Measurements from ENCODE around the gene ASTN1. TPM values are rescaled to one million over a fixed set of nuclear protein-coding genes. Genes with fewer than 3 reads are reported as not detected.

Gene ASTN1
- total RNA-seq, 1 donor, result under 0.01 TPM

DNA sequence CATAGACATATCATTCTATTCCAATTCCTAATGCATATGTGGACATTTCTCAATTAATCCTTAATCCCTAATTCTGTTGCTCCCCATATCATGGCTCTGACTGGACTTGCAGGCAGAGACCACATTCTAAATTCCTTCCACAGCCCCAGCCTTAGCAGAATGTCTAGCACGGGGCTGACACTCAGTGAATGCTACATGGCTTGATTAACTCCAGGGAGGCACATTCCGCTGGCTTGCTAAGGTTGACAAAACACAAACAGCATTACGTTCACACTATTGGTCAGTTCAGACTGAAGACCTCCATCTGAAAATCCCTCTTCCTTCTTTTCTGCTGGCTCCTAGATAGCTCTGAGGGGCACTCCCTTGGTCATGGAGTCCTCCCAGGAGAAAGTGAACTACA lies 119.4 kb downstream of the ASTN1 start:
- DNase-seq (ENCODE audit: low read depth in 2 of 3, low spot score in 2 of 3), result no peak

DNA sequence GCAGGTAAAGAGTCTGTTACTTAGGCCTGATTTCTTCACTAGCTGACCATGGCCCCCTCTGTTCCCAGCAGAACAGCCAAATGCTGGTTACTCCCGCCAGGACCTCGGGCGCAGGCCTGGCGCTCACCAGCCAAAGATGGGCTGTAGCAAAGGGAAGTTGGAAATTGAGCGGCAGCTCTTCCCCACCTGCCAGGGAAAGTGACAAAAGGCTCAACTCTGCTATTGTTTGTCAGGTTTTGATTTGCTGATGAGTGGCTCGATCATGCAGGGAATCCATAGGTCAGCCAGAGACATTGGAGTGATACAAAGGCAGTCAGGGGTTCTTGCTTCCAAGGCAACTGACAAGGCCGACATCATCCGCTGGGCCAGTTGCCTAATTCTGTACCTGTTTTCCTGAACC lies 120.1 kb downstream of the ASTN1 start:
- DNase-seq (ENCODE audit: low read depth in 2 of 3, low spot score in 2 of 3), result no peak

DNA sequence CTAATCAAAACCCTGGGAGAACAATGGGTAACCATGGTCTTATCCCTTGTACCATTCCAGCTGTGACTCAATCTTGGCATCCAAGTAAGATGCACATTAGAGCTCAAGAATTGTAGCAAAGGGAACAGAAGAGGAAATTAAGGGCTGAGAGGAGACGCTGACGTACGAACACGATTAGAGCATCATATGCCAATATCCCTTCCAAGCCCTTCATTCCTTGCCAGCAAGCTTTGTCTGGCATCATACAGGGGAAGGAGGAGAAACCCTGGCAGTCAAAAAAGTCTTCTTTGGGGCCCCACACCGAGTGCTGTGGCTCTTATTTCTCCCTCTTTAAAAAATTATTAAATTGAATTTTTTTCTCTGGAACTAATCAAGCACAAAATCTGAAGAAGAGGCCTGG lies 120.9 kb downstream of the ASTN1 start:
- no peak for DNase-seq (ENCODE audit: low read depth in 2 of 3, low spot score in 2 of 3)

GRCh38 chr1:177035586-177035985 lies 128.9 kb downstream of the ASTN1 start:
- DNase-seq (ENCODE audit: low read depth in 2 of 3, low spot score in 2 of 3), result no peak

GRCh38 chr1:177033628-177034027 lies 130.9 kb downstream of the ASTN1 start:
- DNase-seq (ENCODE audit: low read depth in 2 of 3, low spot score in 2 of 3), result no peak

DNA sequence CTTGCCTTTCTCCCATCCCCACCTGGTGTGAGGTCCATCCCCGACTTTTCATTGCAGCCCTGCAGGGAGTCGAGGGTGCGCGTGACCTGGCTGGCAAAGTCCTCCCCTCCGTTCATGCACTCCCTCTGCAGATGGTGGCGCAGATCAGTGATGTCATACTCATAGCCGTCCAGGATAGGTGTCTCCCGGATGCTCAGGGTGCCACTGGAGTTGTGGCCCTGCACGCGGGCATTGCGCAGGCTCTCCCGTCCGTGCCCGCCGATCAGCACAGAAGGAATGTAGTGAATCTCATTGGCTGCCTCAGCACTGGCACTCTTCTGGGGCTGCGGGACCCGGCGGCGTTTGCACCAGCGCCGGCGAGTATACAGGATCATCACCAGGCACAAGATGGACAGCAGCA lies 132.1 kb downstream of the ASTN1 start:
- DNase-seq (ENCODE audit: low read depth in 2 of 3, low spot score in 2 of 3), result no peak

DNA sequence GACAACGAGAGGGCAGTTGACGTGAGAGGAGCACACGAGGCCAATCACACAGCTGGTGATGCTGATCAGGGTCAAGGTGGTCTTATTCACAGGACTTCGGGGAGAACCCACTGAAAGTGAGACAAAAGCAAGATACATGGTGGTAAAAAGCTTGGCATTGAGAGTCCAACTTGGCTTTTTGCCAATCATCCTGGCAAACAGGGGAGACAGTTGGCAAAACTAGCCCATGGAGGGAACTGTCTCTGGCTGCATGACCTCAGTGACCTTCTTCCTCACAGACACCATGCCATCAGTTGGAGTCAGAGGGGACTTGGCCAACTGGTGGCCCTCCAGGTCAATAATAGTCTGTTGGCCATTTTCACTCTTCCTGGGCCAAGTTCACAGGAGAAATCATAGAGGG lies 139.9 kb downstream of the ASTN1 start:
- no peak for DNase-seq (ENCODE audit: low read depth in 2 of 3, low spot score in 2 of 3)

DNA sequence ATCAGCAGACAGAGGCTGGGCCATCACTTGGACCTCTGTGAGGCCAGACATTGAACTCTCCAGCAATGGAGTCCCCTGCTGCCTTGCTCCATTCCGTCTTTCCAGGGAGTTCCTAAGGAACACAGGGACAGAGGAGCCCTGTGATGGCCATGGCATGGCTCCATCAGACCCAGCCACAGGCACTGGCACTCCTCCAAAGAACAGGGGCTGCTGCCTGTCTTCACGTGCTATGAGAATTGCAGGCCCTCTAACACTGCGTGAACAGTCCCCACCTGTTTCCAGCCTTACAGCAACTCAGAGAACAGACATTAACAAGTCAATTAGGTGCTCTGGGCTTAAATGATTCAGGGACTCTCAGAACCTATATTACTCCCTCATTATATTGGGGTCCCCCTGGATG lies 140.8 kb downstream of the ASTN1 start:
- no peak for DNase-seq (ENCODE audit: low read depth in 2 of 3, low spot score in 2 of 3)

- DNase-seq (ENCODE audit: low read depth in 2 of 3, low spot score in 2 of 3), result no peak
These were observed 141.3 kb downstream of the ASTN1 start for GRCh38 chr1:177023249-177023648.

DNA sequence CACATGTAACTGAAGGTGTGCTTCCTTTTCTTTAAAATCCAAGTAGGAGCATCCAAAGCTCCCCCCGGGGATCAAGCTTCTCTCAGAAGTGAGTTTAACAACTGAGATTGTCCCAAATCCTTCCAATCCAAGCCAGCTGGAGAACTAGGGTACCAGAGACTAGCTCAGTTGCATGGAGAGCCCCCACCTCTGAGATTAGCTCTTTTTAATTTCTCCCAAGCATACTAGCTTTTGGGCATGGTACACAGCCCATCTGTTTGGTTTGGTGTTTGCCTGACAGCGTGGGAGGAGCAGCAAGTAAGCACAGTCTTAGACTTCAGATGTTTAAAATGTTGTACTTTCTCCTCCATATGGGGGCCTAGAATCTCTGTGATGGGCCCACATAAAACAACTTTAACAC lies 142.8 kb downstream of the ASTN1 start:
- no peak for DNase-seq (ENCODE audit: low read depth in 2 of 3, low spot score in 2 of 3)

GRCh38 chr1:177020851-177021589 lies 143.5 kb downstream of the ASTN1 start:
- no peak for DNase-seq (ENCODE audit: low read depth in 2 of 3, low spot score in 2 of 3)

DNA sequence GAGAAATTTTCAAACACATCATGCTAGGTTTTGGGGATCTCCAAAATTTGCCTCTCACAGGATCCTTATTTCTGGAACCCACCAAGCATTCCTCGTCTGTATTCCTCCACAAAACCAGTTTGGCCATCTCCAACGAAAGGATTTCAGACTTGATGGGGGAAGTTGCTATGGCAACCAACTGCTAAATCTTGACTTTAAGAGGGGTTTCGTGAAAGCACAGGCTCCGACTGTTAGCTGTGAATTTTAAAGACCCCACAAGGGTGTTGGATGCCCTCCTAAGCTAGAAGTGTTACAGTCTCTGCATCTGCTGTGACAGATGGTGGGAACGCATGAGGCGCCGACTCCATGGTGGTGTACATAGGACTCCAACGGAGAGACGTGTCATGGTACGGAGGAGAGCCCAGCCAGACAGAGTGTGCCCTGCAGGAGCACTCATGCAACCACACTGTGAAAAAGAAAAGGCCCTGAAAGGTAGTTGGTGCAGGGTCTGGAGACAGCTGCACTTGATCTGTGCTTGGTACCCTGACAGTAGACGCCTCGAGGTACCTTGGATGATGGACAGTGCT lies 147.1 kb downstream of the ASTN1 start:
- no peak for DNase-seq (ENCODE audit: low read depth in 2 of 3, low spot score in 2 of 3)

DNA sequence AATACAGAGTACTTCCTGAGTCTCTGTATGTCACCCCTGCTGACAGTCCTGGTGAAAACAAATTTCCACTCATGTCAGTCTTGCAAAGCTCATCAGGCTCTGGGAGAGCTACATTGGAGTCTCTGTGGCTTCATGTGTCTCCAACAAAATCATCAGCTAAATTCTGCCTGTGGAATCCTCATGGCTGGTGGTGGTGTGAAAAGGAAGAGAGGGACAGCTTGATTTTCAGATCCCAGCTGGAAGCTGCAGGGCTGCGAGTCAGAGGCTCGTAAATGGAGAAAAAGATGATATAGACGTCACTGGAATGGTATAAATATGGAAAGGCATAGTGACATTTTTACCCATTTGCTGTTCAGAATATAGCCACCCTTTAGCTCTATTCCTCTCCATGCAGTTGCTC lies 150.2 kb downstream of the ASTN1 start:
- DNase-seq (ENCODE audit: low read depth in 2 of 3, low spot score in 2 of 3), result no peak

GRCh38 chr1:177012342-177012925 lies 152.1 kb downstream of the ASTN1 start:
- DNase-seq (ENCODE audit: low read depth in 2 of 3, low spot score in 2 of 3), result no peak

DNA sequence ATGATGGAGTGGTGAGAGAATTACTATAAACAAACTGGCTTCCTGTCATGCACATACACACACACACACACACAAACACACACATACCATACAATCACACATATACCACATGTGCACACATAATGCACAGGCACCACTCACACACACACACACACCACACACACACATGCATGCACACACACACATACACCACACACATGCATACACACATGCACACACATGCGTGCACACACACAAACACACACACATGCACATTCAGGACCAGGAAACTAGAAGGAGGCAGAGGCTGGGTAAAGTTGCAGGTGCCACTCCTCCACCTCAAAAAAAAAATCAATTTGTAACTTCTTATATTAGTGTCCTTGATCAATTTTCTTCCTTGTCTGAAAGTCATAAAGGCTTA lies 153.0 kb downstream of the ASTN1 start:
- no peak for DNase-seq (ENCODE audit: low read depth in 2 of 3, low spot score in 2 of 3)

DNA sequence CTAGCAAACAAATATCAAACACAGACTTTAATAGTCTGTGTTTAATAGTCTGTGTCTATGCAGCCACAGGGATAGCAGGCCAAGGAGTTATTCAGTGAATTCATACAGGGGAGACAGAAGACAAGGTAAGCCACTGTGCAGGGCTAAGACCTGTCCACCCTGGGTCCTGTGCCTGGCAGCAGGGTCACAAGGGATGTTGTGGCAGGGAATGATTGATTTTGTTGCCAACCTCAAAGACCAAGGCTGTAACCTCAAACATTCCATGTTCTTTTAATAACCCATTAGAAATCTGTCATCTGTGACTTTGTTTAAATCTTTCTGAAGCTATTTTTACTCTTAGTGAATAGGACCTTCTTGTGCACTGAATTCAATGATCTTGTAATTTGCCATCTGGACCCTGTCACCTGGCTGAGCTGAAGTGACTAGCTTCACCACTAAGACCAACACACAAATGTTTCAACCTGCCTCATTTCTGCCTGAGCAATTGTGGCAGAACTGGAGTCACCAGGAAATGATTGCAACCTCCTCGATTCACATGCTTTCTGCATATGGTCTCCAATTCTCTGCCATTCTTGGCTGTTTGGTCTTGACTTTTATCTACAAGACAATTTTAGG lies 154.2 kb downstream of the ASTN1 start:
- no peak for DNase-seq (ENCODE audit: low read depth in 2 of 3, low spot score in 2 of 3)

DNA sequence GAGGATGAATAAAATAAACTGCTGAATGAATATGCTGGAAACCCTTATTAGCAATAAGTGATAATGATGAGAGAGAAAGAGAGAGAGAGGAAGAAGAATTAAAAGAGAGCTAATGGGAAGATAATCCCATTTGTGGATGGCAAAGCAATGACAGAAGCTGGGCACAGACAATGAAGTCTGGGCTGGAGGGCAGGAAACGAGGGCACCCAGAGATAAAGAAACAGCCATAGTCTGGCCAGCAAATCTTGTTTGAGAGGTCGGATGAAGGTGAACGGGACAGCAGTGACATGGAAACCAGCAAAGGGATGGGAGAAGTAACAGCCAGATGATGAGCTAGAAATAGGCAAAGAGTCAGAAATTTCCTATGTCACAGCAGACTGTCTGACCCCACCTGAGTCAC lies 155.9 kb downstream of the ASTN1 start:
- DNase-seq (ENCODE audit: low read depth in 2 of 3, low spot score in 2 of 3), result no peak

- no peak for DNase-seq (ENCODE audit: low read depth in 2 of 3, low spot score in 2 of 3)
These were observed 156.9 kb downstream of the ASTN1 start for GRCh38 chr1:177007437-177008161.

- no peak for DNase-seq (ENCODE audit: low read depth in 2 of 3, low spot score in 2 of 3)
These were observed 161.6 kb downstream of the ASTN1 start for GRCh38 chr1:177002891-177003290.

- no peak for DNase-seq (ENCODE audit: low read depth in 2 of 3, low spot score in 2 of 3)
These were observed 163.0 kb downstream of the ASTN1 start for GRCh38 chr1:177001556-177001955.

DNA sequence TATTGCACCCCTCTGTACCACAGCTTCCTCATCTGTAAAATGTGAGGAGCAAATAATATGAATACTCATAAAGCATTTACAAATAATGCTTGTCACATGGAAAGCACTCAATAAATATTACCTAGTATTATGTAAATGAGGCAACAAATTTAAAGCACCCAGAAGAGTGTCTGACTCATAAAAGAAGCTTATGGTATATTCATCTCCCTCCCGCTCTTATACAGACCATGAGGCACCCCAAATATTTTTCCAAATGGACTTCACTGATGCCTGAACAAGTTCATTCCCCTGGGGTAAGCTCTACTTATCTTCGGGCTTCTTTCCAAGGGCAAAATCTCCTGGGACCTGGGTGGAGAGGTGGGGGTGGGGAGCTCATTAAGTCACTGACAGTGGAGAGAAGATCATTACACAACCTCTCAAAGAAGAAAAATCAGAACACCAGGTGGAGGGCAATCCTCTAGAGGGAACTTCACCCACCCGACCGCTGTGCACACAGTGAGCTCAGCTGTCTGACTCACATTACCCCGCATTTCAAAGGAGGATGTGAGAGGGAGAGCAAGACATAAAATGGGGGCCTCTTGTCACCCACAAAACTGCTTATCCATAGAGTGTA lies 166.2 kb downstream of the ASTN1 start:
- DNase-seq (ENCODE audit: low read depth in 2 of 3, low spot score in 2 of 3), result no peak
